Heart left ventricle (tissue), 13 donors: ENCODE measurements around the gene FGF9.

Experiments used
- POLR2A ChIP-seq, 2 donors: fragments of 450-650 bp; IDR thresholded peaks; one replicate each; pipeline ENCODE4 v1.6.1; 2017; ENCODE audit warnings: antibody characterized with exemption in 2 of 2, mild to moderate bottlenecking in 2 of 2, moderate library complexity in 2 of 2
- TF ChIP-seq, protein P1 (sequence below), 12 donors: fragments of 200-600 bp; sonication (generic) in 4 of 12; IDR thresholded peaks; one replicate each; pipeline versions ENCODE4 v1.5.0 to v1.8.0; 2018 to 2022; ENCODE audit warnings: antibody characterized with exemption in 12 of 12, mild to moderate bottlenecking in 5 of 12
- donor health status: ischemic (EF 13 %, LVEDD 7.1; RV severe dilation, severe dysfunction).
- donor health status: DM: no; HTN: yes; CAD: no.
- donor health status: DM: no; HTN: no; CAD: no.
- donor health status: ischemic (EF 25% LVEDD 6.9; RV normal size, moderate dysfunction).
- donor health status: ischemic (EF 25% LVEDD 5.7; RV mildly dilated, moderate dysfunction).
- donor health status: ischemic (EF 35%, LVEDD 5.7; RV mildly dilated, moderate dysfunction).
- donor health status: nonischemic (EF 11% LVEDD 7.7; RV severe dilation, severe dysfunction).
- donor health status: DM: yes; HTN: yes; CAD: no.
- donor health status: PGD.
- donor health status: ischemic (EF 29% LVEDD 5.4; RV normal size, mild dysfunction).
- donor health status: nonischemic (EF 23%, LVEDD 6.1; RV moderate dilation, normal function).

DNA sequence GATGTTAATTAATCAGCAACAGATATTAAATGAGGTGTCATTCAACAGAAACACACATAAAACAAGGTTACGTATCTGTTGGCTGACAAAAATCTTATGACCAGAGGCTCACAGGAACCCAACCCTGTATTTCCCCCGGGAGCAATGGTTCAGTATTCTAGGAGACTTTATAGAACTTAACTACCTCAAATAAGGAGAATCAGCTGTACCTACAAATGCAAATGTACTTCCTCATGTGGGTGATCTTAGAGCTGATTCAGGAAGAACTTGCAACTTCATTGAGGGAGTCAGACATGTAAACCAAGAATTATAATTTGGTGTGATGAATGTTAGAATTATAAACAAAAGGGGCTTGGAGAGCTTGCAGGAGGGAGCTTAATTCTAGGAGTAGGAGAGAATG is 20.1 kb downstream of the FGF9 start:
- TF ChIP-seq, protein P1, sequence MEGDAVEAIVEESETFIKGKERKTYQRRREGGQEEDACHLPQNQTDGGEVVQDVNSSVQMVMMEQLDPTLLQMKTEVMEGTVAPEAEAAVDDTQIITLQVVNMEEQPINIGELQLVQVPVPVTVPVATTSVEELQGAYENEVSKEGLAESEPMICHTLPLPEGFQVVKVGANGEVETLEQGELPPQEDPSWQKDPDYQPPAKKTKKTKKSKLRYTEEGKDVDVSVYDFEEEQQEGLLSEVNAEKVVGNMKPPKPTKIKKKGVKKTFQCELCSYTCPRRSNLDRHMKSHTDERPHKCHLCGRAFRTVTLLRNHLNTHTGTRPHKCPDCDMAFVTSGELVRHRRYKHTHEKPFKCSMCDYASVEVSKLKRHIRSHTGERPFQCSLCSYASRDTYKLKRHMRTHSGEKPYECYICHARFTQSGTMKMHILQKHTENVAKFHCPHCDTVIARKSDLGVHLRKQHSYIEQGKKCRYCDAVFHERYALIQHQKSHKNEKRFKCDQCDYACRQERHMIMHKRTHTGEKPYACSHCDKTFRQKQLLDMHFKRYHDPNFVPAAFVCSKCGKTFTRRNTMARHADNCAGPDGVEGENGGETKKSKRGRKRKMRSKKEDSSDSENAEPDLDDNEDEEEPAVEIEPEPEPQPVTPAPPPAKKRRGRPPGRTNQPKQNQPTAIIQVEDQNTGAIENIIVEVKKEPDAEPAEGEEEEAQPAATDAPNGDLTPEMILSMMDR (IDR thresholded peaks at IDR 0.05) = no peak
- TF ChIP-seq POLR2A (IDR thresholded peaks at IDR 0.05) = no peak
